ENCODE data around the gene CACFD1.

Gene CACFD1

GRCh38 chr9:133452562-133452961 lies 7.2 kb upstream of the CACFD1 start:
- TF ChIP-seq CTCF (IDR thresholded peaks at IDR 0.05; ENCODE audit: insufficient read depth, low read depth, low read length, missing control alignments): no peak
- H3K4me3 ChIP-seq (ENCODE audit: low read length): no peak overlapping the region
- no peak for DNase-seq (ENCODE audit: low read depth)

- no peak overlapping the region for H3K4me3 ChIP-seq (ENCODE audit: low read length)
- no peak for TF ChIP-seq CTCF (IDR thresholded peaks at IDR 0.05; ENCODE audit: insufficient read depth, low read depth, low read length, missing control alignments)
- DNase-seq (ENCODE audit: low read depth): no peak
Observed at GRCh38 chr9:133453651-133454050, 6.1 kb upstream of the CACFD1 start.

GRCh38 chr9:133454325-133454724 lies 5.5 kb upstream of the CACFD1 start:
- TF ChIP-seq CTCF (IDR thresholded peaks at IDR 0.05; ENCODE audit: insufficient read depth, low read depth, low read length, missing control alignments): no peak
- DNase-seq (ENCODE audit: low read depth): no peak
- H3K4me3 ChIP-seq (ENCODE audit: low read length): no peak overlapping the region

GRCh38 chr9:133454943-133455673 lies 4.7 kb upstream of the CACFD1 start:
- TF ChIP-seq CTCF (IDR thresholded peaks at IDR 0.05; ENCODE audit: insufficient read depth, low read depth, low read length, missing control alignments): no peak
- no peak overlapping the region for H3K4me3 ChIP-seq (ENCODE audit: low read length)
- DNase-seq (ENCODE audit: low read depth): no peak

- no peak for TF ChIP-seq CTCF (IDR thresholded peaks at IDR 0.05; ENCODE audit: insufficient read depth, low read depth, low read length, missing control alignments)
- no peak for DNase-seq (ENCODE audit: low read depth)
- H3K4me3 ChIP-seq (ENCODE audit: low read length): no peak overlapping the region
Observed at GRCh38 chr9:133455936-133456335, 3.8 kb upstream of the CACFD1 start.

GRCh38 chr9:133456409-133456808 lies 3.4 kb upstream of the CACFD1 start:
- H3K4me3 ChIP-seq (ENCODE audit: low read length): no peak overlapping the region
- DNase-seq (ENCODE audit: low read depth): no peak
- no peak for TF ChIP-seq CTCF (IDR thresholded peaks at IDR 0.05; ENCODE audit: insufficient read depth, low read depth, low read length, missing control alignments)

GRCh38 chr9:133457233-133457632 lies 2.5 kb upstream of the CACFD1 start:
- no peak for TF ChIP-seq CTCF (IDR thresholded peaks at IDR 0.05; ENCODE audit: insufficient read depth, low read depth, low read length, missing control alignments)
- no peak for DNase-seq (ENCODE audit: low read depth)
- no peak overlapping the region for H3K4me3 ChIP-seq (ENCODE audit: low read length)
